Mucosa of rectum (tissue), 2 donors: ENCODE data around the gene FLG2.
"Not testable (repeated sequence)": the region's sequence is repeated elsewhere in the genome, so short reads cannot be mapped to it uniquely, and the experiment has no call there.

Source experiments
- H3K27ac ChIP-seq, 2 donors: one replicate each; pipeline ENCODE4 v1.7.0; 2013; ENCODE audit warnings: inconsistent platforms in 2 of 2, low read depth in 2 of 2, low read length in 2 of 2
- H3K27me3 ChIP-seq, 2 donors: one replicate each; pipeline ENCODE4 v1.7.0; 2013; ENCODE audit warnings: low read length in 2 of 2; ENCODE audit not compliant: control insufficient read depth in 2 of 2, insufficient read depth in 2 of 2
- H3K36me3 ChIP-seq, 2 donors: one replicate each; pipeline ENCODE4 v1.7.0; 2013; ENCODE audit warnings: low read length in 2 of 2; ENCODE audit not compliant: control insufficient read depth in 2 of 2, insufficient read depth in 2 of 2
- H3K4me1 ChIP-seq, 2 donors: one replicate each; pipeline ENCODE4 v1.7.0; 2013; ENCODE audit warnings: low read length in 2 of 2, mild to moderate bottlenecking in 1 of 2; ENCODE audit not compliant: control insufficient read depth in 2 of 2, insufficient read depth in 2 of 2
- H3K4me3 ChIP-seq, 2 donors: one replicate each; pipeline ENCODE4 v1.7.0; 2013; ENCODE audit warnings: low read length in 2 of 2
- H3K9ac ChIP-seq, 2 donors: one replicate each; pipeline ENCODE4 v1.7.0; 2013; ENCODE audit warnings: low read length in 2 of 2, low read depth in 1 of 2, mild to moderate bottlenecking in 1 of 2
- H3K9me3 ChIP-seq, 2 donors: one replicate each; pipeline ENCODE4 v1.7.0; 2013; ENCODE audit warnings: low read length in 2 of 2; ENCODE audit not compliant: control insufficient read depth in 2 of 2
- donor health status: healthy.
- donor health status: Normal muscosa, but diverticular disease.

The FLG2 gene

GRCh38 chr1:152313970-152314369, 45.8 kb downstream of the FLG2 start:
- H3K27me3 ChIP-seq: no peaks in the 10 kb centered on the region
- H3K4me1 ChIP-seq: no peaks in the 10 kb centered on the region
- H3K27ac ChIP-seq: no peak overlapping the region
- H3K9ac ChIP-seq: no peak overlapping the region
- no peaks in the 10 kb centered on the region for H3K36me3 ChIP-seq
- no peaks in the 10 kb centered on the region for H3K9me3 ChIP-seq
- no peak overlapping the region for H3K4me3 ChIP-seq

GRCh38 chr1:152313319-152313801, 46.4 kb downstream of the FLG2 start:
- Histone ChIP-seq H3K27ac (no peak overlapping the region), H3K36me3 (no peaks in the 10 kb centered on the region), H3K27me3 (no peaks in the 10 kb centered on the region), H3K4me1 (no peaks in the 10 kb centered on the region), H3K4me3 (no peak overlapping the region), H3K9ac (no peak overlapping the region), H3K9me3 (no peaks in the 10 kb centered on the region)

GRCh38 chr1:152312169-152312568, 47.6 kb downstream of the FLG2 start:
- not testable (repeated sequence) for H3K27me3 ChIP-seq, H3K9me3 ChIP-seq, H3K27ac ChIP-seq, H3K36me3 ChIP-seq, H3K4me3 ChIP-seq, H3K4me1 ChIP-seq, H3K9ac ChIP-seq

- Histone ChIP-seq H3K4me3 (no peak overlapping the region), H3K36me3 (no peaks in the 10 kb centered on the region), H3K4me1 (no peaks in the 10 kb centered on the region), H3K9ac (no peak overlapping the region), H3K27ac (no peak overlapping the region), H3K27me3 (no peaks in the 10 kb centered on the region), H3K9me3 (no peaks in the 10 kb centered on the region)
Measured at GRCh38 chr1:152309955-152310354, 49.9 kb downstream of the FLG2 start.

- H3K27me3 ChIP-seq, H3K9me3 ChIP-seq, H3K9ac ChIP-seq, H3K36me3 ChIP-seq, H3K4me1 ChIP-seq, H3K4me3 ChIP-seq, H3K27ac ChIP-seq: not testable (repeated sequence)
Measured at GRCh38 chr1:152309320-152309901, 50.4 kb downstream of the FLG2 start.

- H3K4me1 ChIP-seq, H3K27ac ChIP-seq, H3K27me3 ChIP-seq, H3K4me3 ChIP-seq, H3K9me3 ChIP-seq, H3K9ac ChIP-seq, H3K36me3 ChIP-seq: not testable (repeated sequence)
Measured at GRCh38 chr1:152308758-152309157, 51.0 kb downstream of the FLG2 start.

GRCh38 chr1:152307970-152308369, 51.8 kb downstream of the FLG2 start:
- not testable (repeated sequence) for H3K36me3 ChIP-seq, H3K27ac ChIP-seq, H3K9ac ChIP-seq, H3K9me3 ChIP-seq, H3K4me3 ChIP-seq, H3K27me3 ChIP-seq, H3K4me1 ChIP-seq

- not testable (repeated sequence) for H3K27ac ChIP-seq, H3K4me1 ChIP-seq, H3K27me3 ChIP-seq, H3K4me3 ChIP-seq, H3K36me3 ChIP-seq, H3K9ac ChIP-seq, H3K9me3 ChIP-seq
Measured at GRCh38 chr1:152306123-152306522, 53.7 kb downstream of the FLG2 start.

- H3K27me3 ChIP-seq, H3K4me3 ChIP-seq, H3K9ac ChIP-seq: not testable (repeated sequence)
Measured at GRCh38 chr1:152304773-152305172, 55.0 kb downstream of the FLG2 start.

GRCh38 chr1:152303139-152303872, 56.5 kb downstream of the FLG2 start:
- not testable (repeated sequence) for H3K9me3 ChIP-seq, H3K4me3 ChIP-seq, H3K4me1 ChIP-seq, H3K27me3 ChIP-seq, H3K9ac ChIP-seq, H3K27ac ChIP-seq, H3K36me3 ChIP-seq

More at GRCh38 chr1:152304773-152305172, 55.0 kb downstream of the FLG2 start:
- not testable (repeated sequence) for H3K9me3 ChIP-seq, H3K4me1 ChIP-seq, H3K27ac ChIP-seq, H3K36me3 ChIP-seq
